Measurements from ENCODE around the gene DDX18. TPM values are rescaled to one million over a fixed set of nuclear protein-coding genes. Genes with fewer than 3 reads are reported as not detected.

Gene DDX18
- polyA plus RNA-seq, 1 donor (not counting 4 experiments of a cell fraction or from before 2014, with no cell fraction given), result 73.4 TPM

- no peak overlapping the region for H3K9ac ChIP-seq (ENCODE audit: control insufficient read depth, extremely low read depth, insufficient read depth, low read length)
- dilution Hi-C loops (cut with MboI; ENCODE audit: extremely low pct_ligation_motif_present, low sequenced_read_pairs), result no loop called here
- H3K4me3 ChIP-seq (ENCODE audit: control insufficient read depth in 2 of 3, extremely low read depth in 1 of 3, insufficient read depth in 2 of 3, low read depth in 1 of 3, low read length in 3 of 3), result no peak overlapping the region
- H2AFZ ChIP-seq (ENCODE audit: control insufficient read depth, low read length), result no peak overlapping the region
- no peaks in the 10 kb centered on the region for H4K20me1 ChIP-seq (ENCODE audit: control insufficient read depth, extremely low read depth, insufficient read depth, low read length)
- FAIRE-seq (no peak), DNase-seq (ENCODE audit: low read depth, low spot score) (no peak)
- no peaks in the 10 kb centered on the region for H3K9me3 ChIP-seq (ENCODE audit: control insufficient read depth, low read depth, low read length)
- no peak overlapping the region for H3K27ac ChIP-seq (ENCODE audit: control insufficient read depth, insufficient read depth, low read length)
- no peak overlapping the region for H3K4me2 ChIP-seq (ENCODE audit: control insufficient read depth, extremely low read depth, insufficient read depth, low read depth, low read length)
- no peaks in the 10 kb centered on the region for H3K9me1 ChIP-seq (ENCODE audit: control insufficient read depth, extremely low read depth, insufficient read depth, low read length)
- TF ChIP-seq CTCF (optimal IDR thresholded peaks at IDR 0.05 in 1 of 3, IDR thresholded peaks at IDR 0.05 in 1 of 3, conservative IDR thresholded peaks at IDR 0.05 in 1 of 3; ENCODE audit: extremely low read depth in 1 of 3, insufficient read depth in 2 of 3, low read length in 3 of 3) (no peak), EZH2 (IDR thresholded peaks at IDR 0.05; ENCODE audit: low read length) (no peak)
- peaks cover 8% of the 10 kb centered on the region for H3K27me3 ChIP-seq (ENCODE audit: control insufficient read depth, extremely low read depth, insufficient read depth, low read length)
- no peaks in the 10 kb centered on the region for H3K36me3 ChIP-seq (ENCODE audit: control insufficient read depth in 2 of 2, extremely low read depth in 1 of 2, insufficient read depth in 2 of 2, low read length in 2 of 2)
- no peaks in the 10 kb centered on the region for H3K79me2 ChIP-seq (ENCODE audit: control insufficient read depth, insufficient read depth, low read length)
- H3K4me1 ChIP-seq (ENCODE audit: control insufficient read depth, extremely low read depth, insufficient read depth, low read length), result no peaks in the 10 kb centered on the region
These were observed 44.5 kb downstream of the DDX18 start for GRCh38 chr2:117858892-117859531.

- Histone ChIP-seq H3K27me3 (ENCODE audit: control insufficient read depth, extremely low read depth, insufficient read depth, low read length) (peaks cover 8% of the 10 kb centered on the region), H4K20me1 (ENCODE audit: control insufficient read depth, extremely low read depth, insufficient read depth, low read length) (no peaks in the 10 kb centered on the region), H3K4me2 (ENCODE audit: control insufficient read depth, extremely low read depth, insufficient read depth, low read depth, low read length) (no peak overlapping the region), H3K27ac (ENCODE audit: control insufficient read depth, insufficient read depth, low read length) (no peak overlapping the region), H3K4me3 (ENCODE audit: control insufficient read depth in 2 of 3, extremely low read depth in 1 of 3, insufficient read depth in 2 of 3, low read depth in 1 of 3, low read length in 3 of 3) (no peak overlapping the region), H3K4me1 (ENCODE audit: control insufficient read depth, extremely low read depth, insufficient read depth, low read length) (no peaks in the 10 kb centered on the region), H3K9me3 (ENCODE audit: control insufficient read depth, low read depth, low read length) (no peaks in the 10 kb centered on the region), H3K9me1 (ENCODE audit: control insufficient read depth, extremely low read depth, insufficient read depth, low read length) (no peaks in the 10 kb centered on the region), H3K79me2 (ENCODE audit: control insufficient read depth, insufficient read depth, low read length) (no peaks in the 10 kb centered on the region), H3K36me3 (ENCODE audit: control insufficient read depth in 2 of 2, extremely low read depth in 1 of 2, insufficient read depth in 2 of 2, low read length in 2 of 2) (no peaks in the 10 kb centered on the region), H2AFZ (ENCODE audit: control insufficient read depth, low read length) (no peak overlapping the region), H3K9ac (ENCODE audit: control insufficient read depth, extremely low read depth, insufficient read depth, low read length) (no peak overlapping the region)
- TF ChIP-seq CTCF (optimal IDR thresholded peaks at IDR 0.05 in 1 of 3, IDR thresholded peaks at IDR 0.05 in 1 of 3, conservative IDR thresholded peaks at IDR 0.05 in 1 of 3; ENCODE audit: extremely low read depth in 1 of 3, insufficient read depth in 2 of 3, low read length in 3 of 3) (no peak), EZH2 (IDR thresholded peaks at IDR 0.05; ENCODE audit: low read length) (no peak)
- DNase-seq (ENCODE audit: low read depth, low spot score) (no peak), FAIRE-seq (no peak)
- dilution Hi-C loops (cut with MboI; ENCODE audit: extremely low pct_ligation_motif_present, low sequenced_read_pairs), result no loop called here
These were observed 45.0 kb downstream of the DDX18 start for GRCh38 chr2:117859532-117859911.

All from keratinocyte (primary cell).